SJCRH30 (cell line): ENCODE measurements around the gene LEUTX. TPM values are rescaled to one million over a fixed set of nuclear protein-coding genes. Genes with fewer than 3 reads are reported as not detected.

Source experiments
- DNase-seq, 2 experiments: peaks; one replicate each; pipeline ENCODE4 v3.0.0-alpha.2; 2015 to 2020
- H3K27ac ChIP-seq: fragments of 250-450 bp; sonication (Bioruptor Pico); 2 replicates; pipeline ENCODE4 v1.5.1; 2020; ENCODE audit warnings: mild to moderate bottlenecking, moderate library complexity
- H3K27me3 ChIP-seq: fragments of 250-450 bp; sonication (Bioruptor Pico); 2 replicates; pipeline ENCODE4 v1.5.1; 2020; ENCODE audit warnings: mild to moderate bottlenecking, moderate library complexity
- H3K36me3 ChIP-seq: fragments of 250-450 bp; sonication (Bioruptor Pico); 2 replicates; pipeline ENCODE4 v1.5.1; 2020; ENCODE audit warnings: mild to moderate bottlenecking, moderate library complexity
- H3K4me1 ChIP-seq: fragments of 250-450 bp; sonication (Bioruptor Pico); 2 replicates; pipeline ENCODE4 v1.5.1; 2020; ENCODE audit warnings: mild to moderate bottlenecking, moderate library complexity
- H3K4me3 ChIP-seq: fragments of 250-450 bp; sonication (Bioruptor Pico); 2 replicates; pipeline ENCODE4 v1.5.1; 2020; ENCODE audit warnings: mild to moderate bottlenecking, moderate library complexity
- H3K9me3 ChIP-seq: fragments of 250-450 bp; sonication (Bioruptor Pico); replicated peaks from 2 replicates; pipeline ENCODE4 v1.5.1; 2020; ENCODE audit warnings: mild to moderate bottlenecking, moderate library complexity
- total RNA-seq: library from RNA; depleted of rRNA; stranded (reverse); fragments of >200 nt; shearing (Covaris generic); gene quantifications from 2 replicates; pipeline ENCODE4 v1.2.3, GENCODE V29; 2014

LEUTX gene
- total RNA-seq, 1 experiment from 2014 or later, result not detected

DNA sequence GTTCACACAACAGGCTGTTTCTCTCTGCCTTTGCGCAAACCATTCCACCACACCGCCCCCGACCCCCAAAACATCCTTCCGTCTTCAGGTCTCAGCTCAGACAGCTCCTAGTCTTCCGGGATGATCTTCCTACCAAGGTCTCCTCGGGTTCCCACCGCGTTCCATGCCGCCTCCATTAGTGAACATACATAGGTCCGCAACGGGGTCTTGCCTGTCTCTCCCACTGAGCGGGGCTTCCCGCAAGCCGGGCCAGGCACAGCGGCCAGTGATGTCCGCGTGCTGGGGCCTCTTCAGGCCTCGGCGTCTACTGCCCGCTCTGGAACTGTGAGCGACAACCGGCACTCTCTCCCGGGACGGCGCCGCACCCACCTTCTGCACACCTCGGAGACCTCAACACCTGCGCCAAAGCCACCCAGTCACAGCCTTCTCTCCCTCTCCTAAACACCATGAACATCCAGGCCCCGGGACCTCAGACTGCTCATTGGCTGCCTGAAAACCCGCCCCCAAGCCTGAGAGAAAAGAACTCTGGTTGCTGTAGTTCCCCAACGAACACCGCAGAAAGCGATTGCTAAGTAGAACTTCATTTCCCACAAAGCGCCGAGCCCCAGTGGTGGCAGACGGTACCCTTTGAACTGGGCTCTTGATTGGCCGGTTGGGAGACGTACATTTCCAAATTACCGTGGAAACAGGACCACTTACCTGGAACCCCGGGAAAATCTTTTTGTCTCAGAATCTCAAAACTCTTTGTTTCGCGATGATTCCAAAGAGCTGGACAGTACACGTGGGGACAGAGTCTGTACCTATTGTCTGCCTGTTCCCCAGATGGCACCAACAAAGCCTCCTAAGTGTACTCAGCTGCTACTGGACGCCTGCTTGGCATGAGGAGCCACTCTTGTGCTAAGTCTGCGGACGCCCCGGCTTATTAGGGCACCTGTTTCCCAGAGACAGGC is 45.8 kb downstream of the LEUTX start:
- Histone ChIP-seq H3K36me3 (peaks cover 30% of the 10 kb centered on the region), H3K27ac (peak overlapping the region; percentile 48), H3K27me3 (no peaks in the 10 kb centered on the region), H3K9me3 (no peaks in the 10 kb centered on the region), H3K4me3 (peak overlapping the region; percentile 48), H3K4me1 (peaks cover 2% of the 10 kb centered on the region; the same call in 1 of the 2 replicates)
- peak; percentile 61 to 77 for DNase-seq

DNA sequence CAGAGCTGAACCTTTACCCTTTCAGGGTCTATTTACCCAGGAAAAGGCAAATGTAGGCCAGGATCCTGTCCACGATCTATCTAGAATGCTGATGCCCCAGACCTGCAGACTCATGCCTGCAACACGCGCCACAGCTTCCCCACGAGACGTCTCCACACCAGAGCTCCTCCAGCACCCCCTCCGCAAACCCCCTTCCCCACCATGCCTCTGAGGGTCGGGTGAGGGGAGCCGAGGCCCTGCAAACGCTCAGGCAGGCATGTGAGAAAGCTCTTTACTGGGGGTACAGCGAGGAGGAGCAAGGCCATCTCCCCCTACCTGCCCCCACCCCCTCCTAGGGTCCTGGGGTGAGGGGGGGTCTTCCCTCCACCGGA is 46.4 kb downstream of the LEUTX start:
- Histone ChIP-seq H3K9me3 (no peaks in the 10 kb centered on the region), H3K36me3 (peaks cover 36% of the 10 kb centered on the region), H3K27me3 (no peaks in the 10 kb centered on the region), H3K4me1 (peaks cover 2% of the 10 kb centered on the region; the same call in 1 of the 2 replicates), H3K27ac (peak overlapping the region; percentile 48), H3K4me3 (peak overlapping the region; percentile 48)
- DNase-seq, result no peak

DNA sequence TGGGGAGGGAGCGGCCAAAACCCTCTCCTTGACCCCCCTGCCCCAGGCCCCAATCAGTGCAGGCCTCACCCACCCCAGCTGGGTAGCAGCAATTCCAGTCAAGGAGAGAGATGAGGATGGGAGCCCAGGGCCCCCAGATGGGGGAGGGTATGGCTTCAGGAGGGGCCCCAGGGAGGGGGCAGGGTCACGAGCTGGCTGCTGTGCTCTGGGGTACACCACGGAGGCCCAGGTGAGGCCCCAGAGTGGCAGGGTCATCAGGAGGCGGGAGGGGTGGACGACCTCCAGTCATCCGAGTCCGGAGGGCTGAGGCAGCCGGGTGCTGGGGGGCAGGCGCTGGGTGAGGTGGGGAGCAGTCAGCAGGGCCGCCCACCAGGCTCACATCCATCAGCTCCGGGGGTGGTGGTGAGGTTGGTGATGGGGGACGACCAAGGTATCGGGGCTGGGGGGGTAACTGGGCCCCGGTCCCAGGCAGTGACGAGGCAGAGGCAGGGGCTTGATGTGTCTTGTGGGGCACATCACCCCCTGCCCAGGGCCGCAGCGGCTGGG is 47.0 kb downstream of the LEUTX start:
- DNase-seq, result no peak
- Histone ChIP-seq H3K4me3 (no peak overlapping the region), H3K4me1 (peaks cover 2% of the 10 kb centered on the region; the same call in 1 of the 2 replicates), H3K36me3 (peaks cover 42% of the 10 kb centered on the region), H3K27ac (no peak overlapping the region), H3K27me3 (no peaks in the 10 kb centered on the region), H3K9me3 (no peaks in the 10 kb centered on the region)

DNA sequence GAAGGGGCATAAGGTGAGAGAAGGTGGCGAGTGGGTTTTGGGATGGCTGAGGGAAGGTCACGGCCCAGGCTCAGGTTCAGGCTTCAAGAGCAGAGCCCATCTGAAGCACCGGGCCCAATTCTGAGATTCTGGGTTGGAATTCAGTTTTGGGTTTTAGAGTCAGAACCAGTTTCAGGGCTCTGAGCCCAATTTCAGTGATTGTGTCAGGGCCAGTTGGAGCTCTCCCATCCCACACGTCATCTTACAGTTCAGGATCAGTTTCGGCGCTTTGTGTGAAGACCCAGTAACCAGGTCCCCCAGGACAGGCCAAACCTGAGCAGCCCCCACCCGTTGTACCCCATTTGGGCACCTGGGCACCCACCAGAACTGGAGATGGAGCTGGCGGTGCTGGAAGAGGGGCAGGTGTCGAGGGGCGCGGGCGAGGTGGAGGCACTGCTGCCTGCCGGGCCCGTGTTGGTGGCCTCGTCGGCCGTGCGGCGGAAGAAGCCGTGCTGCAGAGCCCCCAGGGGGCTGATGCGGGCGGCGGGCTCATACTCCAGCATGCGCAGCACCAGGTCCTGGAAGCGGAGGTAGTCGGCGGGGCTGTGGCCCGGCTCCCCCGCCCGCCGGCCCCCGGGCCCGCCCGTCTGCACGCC is 47.8 kb downstream of the LEUTX start:
- DNase-seq, result no peak
- Histone ChIP-seq H3K27ac (no peak overlapping the region), H3K4me1 (peaks cover 2% of the 10 kb centered on the region; the same call in 1 of the 2 replicates), H3K4me3 (no peak overlapping the region), H3K36me3 (peaks cover 50% of the 10 kb centered on the region), H3K27me3 (no peaks in the 10 kb centered on the region), H3K9me3 (no peaks in the 10 kb centered on the region)

DNA sequence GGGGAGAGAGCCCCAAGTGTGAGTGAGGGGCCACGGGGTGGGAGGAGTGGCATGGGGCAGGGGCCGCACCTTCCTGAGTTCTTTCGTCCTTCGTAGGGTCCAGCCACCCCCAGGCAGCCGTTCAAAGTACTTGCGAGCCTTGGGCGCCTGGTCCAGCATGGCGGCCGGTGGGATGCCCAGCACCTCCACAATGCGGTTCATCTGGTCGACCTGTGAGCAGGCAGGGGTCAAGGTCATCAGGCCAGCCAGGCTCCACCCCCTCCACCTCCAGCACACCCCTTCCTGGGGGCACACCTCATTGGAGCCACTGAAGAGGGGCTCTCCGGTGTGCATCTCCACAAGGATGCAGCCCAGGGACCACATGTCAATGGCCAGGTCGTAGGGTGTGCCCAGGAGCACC is 48.6 kb downstream of the LEUTX start:
- no peak for DNase-seq
- Histone ChIP-seq H3K9me3 (no peaks in the 10 kb centered on the region), H3K27me3 (no peaks in the 10 kb centered on the region), H3K27ac (no peak overlapping the region), H3K4me3 (no peak overlapping the region), H3K36me3 (peaks cover 54% of the 10 kb centered on the region), H3K4me1 (peaks cover 8% of the 10 kb centered on the region)

DNA sequence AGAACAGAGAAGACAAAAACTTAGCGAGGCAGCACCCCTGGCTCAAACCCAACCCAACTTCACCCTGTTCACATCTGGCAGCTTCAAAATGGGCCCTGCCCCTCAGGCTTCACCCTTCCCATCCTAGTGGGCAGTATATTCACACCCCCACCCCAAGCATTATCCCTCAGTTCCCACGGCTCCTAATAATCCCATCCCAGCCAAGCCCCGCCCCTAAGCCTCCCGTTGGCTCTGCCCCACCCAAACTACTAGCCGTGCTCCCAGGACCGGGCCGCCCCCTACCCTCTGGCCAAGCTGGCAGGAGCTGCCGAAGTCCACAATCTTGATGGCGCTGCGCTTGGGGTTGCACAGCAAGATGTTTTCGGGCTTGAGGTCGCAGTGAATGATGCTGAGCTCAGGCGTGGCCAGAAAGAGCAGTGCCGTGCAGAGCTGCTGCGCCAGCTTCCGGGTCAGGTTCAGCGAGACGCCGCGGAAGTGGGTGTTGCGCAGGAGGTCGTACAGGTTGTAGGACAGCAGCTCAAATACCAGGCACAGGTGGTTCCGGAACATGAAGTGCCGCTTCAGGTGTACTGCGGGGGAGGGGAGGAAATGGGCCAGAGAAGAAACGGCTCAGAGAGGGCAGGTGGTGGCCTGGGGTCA is 49.5 kb downstream of the LEUTX start:
- no peaks in the 10 kb centered on the region for H3K9me3 ChIP-seq
- no peaks in the 10 kb centered on the region for H3K27me3 ChIP-seq
- H3K4me1 ChIP-seq, result peaks cover 16% of the 10 kb centered on the region
- peaks cover 54% of the 10 kb centered on the region for H3K36me3 ChIP-seq
- no peak overlapping the region for H3K27ac ChIP-seq
- H3K4me3 ChIP-seq, result no peak overlapping the region
- DNase-seq, result no peak

DNA sequence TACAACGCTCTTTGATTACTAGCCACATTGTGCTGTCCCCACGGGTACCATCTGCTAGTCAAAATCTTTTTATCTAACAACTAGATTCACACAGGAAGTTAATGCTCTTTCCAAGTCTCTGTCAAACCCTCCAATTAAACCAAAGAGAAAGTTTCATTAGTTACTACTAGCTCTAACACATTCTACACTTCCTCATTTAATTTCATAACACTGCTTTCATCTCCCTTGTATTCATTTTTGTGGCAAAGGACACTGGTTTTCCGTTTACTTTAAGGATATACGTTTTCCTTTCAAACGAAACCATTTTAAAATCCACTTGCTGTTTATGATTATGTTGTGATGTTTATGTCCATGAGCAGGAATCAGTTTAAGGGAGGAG is 50.0 kb downstream of the LEUTX start:
- no peaks in the 10 kb centered on the region for H3K27me3 ChIP-seq
- DNase-seq, result no peak
- H3K4me3 ChIP-seq, result no peak overlapping the region
- H3K4me1 ChIP-seq, result peaks cover 16% of the 10 kb centered on the region
- no peak overlapping the region for H3K27ac ChIP-seq
- H3K36me3 ChIP-seq, result peaks cover 54% of the 10 kb centered on the region
- no peaks in the 10 kb centered on the region for H3K9me3 ChIP-seq

DNA sequence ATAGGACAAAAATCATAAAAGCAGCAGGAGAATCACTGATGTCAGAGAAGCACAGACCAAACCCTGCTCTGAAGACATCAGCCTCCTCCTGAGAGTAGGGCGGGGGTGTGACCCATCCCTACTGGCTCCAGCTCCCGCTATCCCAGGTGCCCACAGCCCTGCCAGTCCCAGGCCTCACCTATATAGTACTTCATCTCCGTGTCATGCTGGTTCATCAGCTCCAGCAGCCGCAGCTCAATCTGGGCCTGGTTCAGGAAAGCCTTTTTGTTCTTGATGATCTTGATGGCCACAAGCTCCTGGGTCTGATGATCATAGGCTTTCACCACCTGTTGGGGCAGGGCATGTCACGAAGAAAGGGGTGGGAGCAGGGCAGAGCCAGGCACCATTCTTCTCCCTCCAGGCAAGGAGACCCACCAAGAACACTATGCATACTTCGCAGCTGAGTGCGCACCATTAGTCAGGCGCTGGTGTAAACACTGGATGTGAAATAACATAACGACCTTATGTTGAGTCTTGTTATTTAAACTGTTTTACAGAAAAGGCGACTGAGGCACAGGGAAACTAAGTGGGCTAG is 51.1 kb downstream of the LEUTX start:
- Histone ChIP-seq H3K27ac (no peak overlapping the region), H3K4me1 (peaks cover 22% of the 10 kb centered on the region), H3K36me3 (peaks cover 60% of the 10 kb centered on the region), H3K27me3 (no peaks in the 10 kb centered on the region), H3K9me3 (no peaks in the 10 kb centered on the region), H3K4me3 (no peak overlapping the region)
- DNase-seq, result no peak

DNA sequence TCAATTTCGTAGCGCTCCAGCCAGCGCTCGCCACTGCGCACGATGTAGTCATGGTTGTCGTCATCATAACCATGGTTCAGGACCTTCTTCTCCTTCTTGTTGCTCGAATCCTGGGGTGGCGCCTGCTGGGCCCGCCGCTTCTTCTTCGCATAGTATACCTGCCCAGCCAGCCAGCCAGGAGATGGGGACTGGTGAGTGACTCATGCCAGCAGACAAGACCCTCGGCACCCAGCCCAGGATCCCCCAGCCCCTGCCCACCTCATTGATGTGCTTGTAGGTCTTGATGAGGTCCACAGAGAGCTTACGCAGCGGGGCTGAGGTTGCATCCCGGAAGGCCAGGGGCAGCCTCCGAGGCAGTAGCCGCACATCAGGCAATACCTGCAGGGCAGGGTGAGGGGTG is 51.8 kb downstream of the LEUTX start:
- Histone ChIP-seq H3K27me3 (no peaks in the 10 kb centered on the region), H3K9me3 (no peaks in the 10 kb centered on the region), H3K4me1 (peaks cover 20% of the 10 kb centered on the region), H3K36me3 (peaks cover 64% of the 10 kb centered on the region), H3K27ac (no peak overlapping the region), H3K4me3 (no peak overlapping the region)
- DNase-seq, result no peak

DNA sequence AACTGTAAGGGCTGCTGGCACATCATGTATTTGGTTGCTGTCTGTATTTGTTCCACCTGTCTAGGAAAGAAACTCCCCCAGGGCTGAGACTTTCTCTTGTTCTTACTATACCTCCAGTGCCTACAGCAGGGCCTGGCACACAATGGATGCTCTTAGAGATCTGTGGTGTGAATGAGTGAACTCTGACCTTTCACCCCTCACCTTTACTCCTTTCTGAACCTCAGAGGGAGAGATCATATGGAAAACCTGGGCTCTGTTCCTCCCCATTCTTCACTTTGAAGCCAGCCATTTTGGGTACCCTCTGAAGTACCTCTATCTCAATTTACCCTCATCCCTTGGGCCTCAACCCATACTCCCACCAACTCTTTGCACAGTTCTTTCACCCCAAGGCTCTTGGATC is 52.2 kb downstream of the LEUTX start:
- Histone ChIP-seq H3K9me3 (no peaks in the 10 kb centered on the region), H3K4me3 (no peak overlapping the region), H3K4me1 (peaks cover 20% of the 10 kb centered on the region), H3K27ac (no peak overlapping the region), H3K36me3 (peaks cover 65% of the 10 kb centered on the region), H3K27me3 (no peaks in the 10 kb centered on the region)
- DNase-seq, result no peak

DNA sequence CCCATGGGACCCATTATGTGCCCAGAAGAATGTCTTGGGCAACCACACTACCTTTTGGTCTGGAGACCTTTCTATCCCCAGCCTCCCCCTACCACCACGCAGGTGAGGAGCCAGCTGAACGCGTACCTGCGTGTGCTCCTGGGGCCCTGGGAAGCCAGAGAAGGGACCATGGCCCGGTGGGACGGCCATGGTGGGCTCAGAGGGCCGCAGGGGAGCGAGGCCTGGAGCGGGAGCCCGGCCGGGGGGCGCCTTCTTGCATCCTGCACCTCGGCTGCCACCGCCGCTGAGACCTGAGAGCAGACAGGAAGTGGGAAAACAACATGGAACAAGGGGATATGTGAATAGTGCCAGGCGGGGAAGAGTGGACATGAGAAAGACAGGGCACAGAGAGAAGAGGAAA is 53.0 kb downstream of the LEUTX start:
- Histone ChIP-seq H3K9me3 (no peaks in the 10 kb centered on the region), H3K4me1 (peaks cover 20% of the 10 kb centered on the region), H3K27me3 (no peaks in the 10 kb centered on the region), H3K27ac (no peak overlapping the region), H3K4me3 (no peak overlapping the region), H3K36me3 (peaks cover 67% of the 10 kb centered on the region)
- DNase-seq, result no peak

DNA sequence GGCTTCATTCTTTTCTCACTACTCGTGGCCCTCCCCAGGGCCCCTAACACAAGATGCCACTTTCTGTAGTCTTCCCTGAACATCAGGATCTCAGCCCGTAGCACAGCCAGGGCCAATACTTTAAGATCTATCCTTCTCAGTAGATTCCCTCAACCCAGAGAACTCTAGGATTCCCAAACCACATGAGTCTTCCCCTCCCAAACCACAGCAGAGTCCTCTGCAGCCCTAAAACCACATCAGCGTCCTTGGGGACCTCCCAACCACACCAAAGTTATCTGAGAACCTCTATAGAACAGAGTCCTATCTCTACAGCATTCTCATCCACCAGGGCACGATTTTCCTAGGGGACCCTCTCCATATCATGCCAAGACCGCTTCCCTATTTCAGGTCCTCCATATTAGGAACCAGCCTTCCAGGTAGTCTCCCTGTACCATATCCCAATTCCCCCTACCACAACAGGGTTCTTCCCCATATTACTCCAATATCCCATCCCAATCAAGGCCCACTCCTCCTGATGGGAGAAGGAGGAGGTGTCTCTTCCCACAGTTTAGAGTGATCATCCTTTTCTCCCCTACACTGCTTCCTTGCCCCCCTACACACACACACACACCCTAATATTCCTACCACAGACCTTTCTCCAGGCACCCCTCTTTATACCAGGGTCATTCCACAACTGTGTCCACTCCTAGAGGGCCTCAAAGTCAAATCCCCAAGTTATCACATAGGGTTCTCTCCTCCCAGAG is 53.9 kb downstream of the LEUTX start:
- H3K36me3 ChIP-seq, result peaks cover 70% of the 10 kb centered on the region
- H3K27me3 ChIP-seq, result no peaks in the 10 kb centered on the region
- H3K4me3 ChIP-seq, result peak overlapping the region; percentile 65
- peak; percentile 75 to 82 for DNase-seq
- no peaks in the 10 kb centered on the region for H3K9me3 ChIP-seq
- H3K4me1 ChIP-seq, result peaks cover 20% of the 10 kb centered on the region
- H3K27ac ChIP-seq, result peak overlapping the region; percentile 89

DNA sequence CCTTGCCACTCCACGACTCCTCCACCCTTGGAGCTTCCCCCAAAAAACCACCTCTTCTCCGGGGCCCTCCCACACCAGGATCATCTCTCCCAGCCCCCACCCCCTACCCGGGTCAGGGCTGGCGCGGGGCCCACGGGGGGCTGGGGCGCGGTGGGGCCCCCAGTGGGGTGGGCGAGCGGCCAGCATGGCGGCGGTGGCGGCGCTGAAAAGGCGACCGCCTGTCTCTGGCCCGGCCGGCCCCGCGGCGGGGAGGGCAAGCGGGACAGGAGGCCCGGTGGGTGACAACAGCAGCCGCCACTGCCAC is 54.5 kb downstream of the LEUTX start:
- Histone ChIP-seq H3K27me3 (no peaks in the 10 kb centered on the region), H3K9me3 (no peaks in the 10 kb centered on the region), H3K4me3 (peak overlapping the region; percentile 65), H3K4me1 (peaks cover 20% of the 10 kb centered on the region), H3K27ac (peak overlapping the region; percentile 89), H3K36me3 (peaks cover 70% of the 10 kb centered on the region)
- no peak for DNase-seq
